CD4-positive, alpha-beta T cell (primary cell): ENCODE measurements around the gene ATP5PO. TPM values are rescaled to one million over a fixed set of nuclear protein-coding genes. Genes with fewer than 3 reads are reported as not detected.

Experiments
- ATAC-seq: fragments of 200-7000 bp; cut with Tn5 transposase; one replicate; pipeline ENCODE4 v1.10.0; 2022; ENCODE audit warnings: mild to moderate bottlenecking; ENCODE audit not compliant: poor library complexity
- CTCF ChIA-PET: fragments of 350-600 bp; sonication (Branson Sonifier 250); formaldehyde crosslinking; loops from one replicate; lab custom pipeline; 2021; ENCODE audit warnings: antibody characterized with exemption, inconsistent platforms; lab: Charles Lee
- POLR2A ChIA-PET: fragments of 350-600 bp; sonication (Branson Sonifier 250); formaldehyde crosslinking; loops from one replicate; lab custom pipeline; 2021; ENCODE audit warnings: antibody characterized with exemption, inconsistent platforms; lab: Charles Lee
- DNase-seq, 14 experiments: peaks; one replicate each; pipeline ENCODE4 v3.0.0-alpha.2; 2013 to 2020; ENCODE audit warnings: mixed read lengths in 2 of 14
- H3K27ac ChIP-seq, 2 donors: one replicate each; pipeline versions ENCODE4 v1.5.1 to v1.7.0; 2013; ENCODE audit warnings: low read length in 2 of 2, low read depth in 1 of 2, mild to moderate bottlenecking in 1 of 2
- H3K27me3 ChIP-seq, 2 experiments: 1 replicate in 1 of 2; 2 replicates in 1 of 2; pipeline versions ENCODE4 v1.6.1 to v1.7.0; 2013; ENCODE audit warnings: low read length in 2 of 2, control low read depth in 1 of 2, mild to moderate bottlenecking in 1 of 2, moderate library complexity in 1 of 2; ENCODE audit not compliant: insufficient read depth in 2 of 2, control insufficient read depth in 1 of 2
- H3K36me3 ChIP-seq: one replicate; pipeline ENCODE4 v1.6.1; 2013; ENCODE audit warnings: low read length, control low read depth; ENCODE audit not compliant: insufficient read depth
- H3K4me1 ChIP-seq: one replicate; pipeline ENCODE4 v1.6.1; 2013; ENCODE audit warnings: low read length, control low read depth; ENCODE audit not compliant: insufficient read depth
- H3K4me3 ChIP-seq: one replicate; pipeline ENCODE4 v1.5.1; 2013; ENCODE audit warnings: mild to moderate bottlenecking, low read length, moderate library complexity
- H3K9me3 ChIP-seq, 2 experiments: 1 replicate in 1 of 2; 2 replicates in 1 of 2; pipeline versions ENCODE4 v1.6.1 to v1.7.0; 2013; ENCODE audit warnings: low read length in 2 of 2, mild to moderate bottlenecking in 2 of 2, control low read depth in 1 of 2, moderate library complexity in 1 of 2; ENCODE audit not compliant: control insufficient read depth in 1 of 2, insufficient read depth in 1 of 2
- H3K27ac Mint-ChIP-seq: one replicate; pipeline ENCODE4 v1.8.0; 2020; ENCODE audit warnings: mixed read lengths
- H3K27me3 Mint-ChIP-seq: one replicate; pipeline ENCODE4 v1.8.0; 2021; ENCODE audit warnings: mixed read lengths
- H3K36me3 Mint-ChIP-seq: one replicate; pipeline ENCODE4 v1.8.0; 2021; ENCODE audit warnings: low read depth, mixed read lengths
- H3K4me1 Mint-ChIP-seq: one replicate; pipeline ENCODE4 v1.8.0; 2021; ENCODE audit warnings: low read depth, mixed read lengths
- H3K4me3 Mint-ChIP-seq: one replicate; pipeline ENCODE4 v1.8.0; 2020; ENCODE audit warnings: mild to moderate bottlenecking, mixed read lengths
- H3K9me3 Mint-ChIP-seq: one replicate; pipeline ENCODE4 v1.8.0; 2020; ENCODE audit warnings: mixed read lengths
- intact Hi-C, 2 experiments: fragments of 100-400 bp; cut with DNase I in 1 of 2; cut with micrococcal nuclease in 1 of 2; formaldehyde crosslinking; loops; one replicate each; pipeline versions ENCODE4 v1.15.1 to v1.9.0; 2023 to 2025; cut with DNase I, micrococcal nuclease
- total RNA-seq, 174 experiments: library from RNA in 2 of 174; stranded (reverse) in 2 of 174; gene quantifications; one replicate each; pipeline ENCODE4 v1.2.3 and lab custom pipeline; 2021 to 2026
- TF ChIP-seq, protein P1 (sequence below): fragments of 200-600 bp; IDR thresholded peaks from one replicate; pipeline ENCODE4 v1.8.0; 2022; ENCODE audit warnings: antibody characterized with exemption, mild to moderate bottlenecking

Gene ATP5PO
- total RNA-seq, 2 experiments from 2014 or later = 143 to 149 TPM

DNA sequence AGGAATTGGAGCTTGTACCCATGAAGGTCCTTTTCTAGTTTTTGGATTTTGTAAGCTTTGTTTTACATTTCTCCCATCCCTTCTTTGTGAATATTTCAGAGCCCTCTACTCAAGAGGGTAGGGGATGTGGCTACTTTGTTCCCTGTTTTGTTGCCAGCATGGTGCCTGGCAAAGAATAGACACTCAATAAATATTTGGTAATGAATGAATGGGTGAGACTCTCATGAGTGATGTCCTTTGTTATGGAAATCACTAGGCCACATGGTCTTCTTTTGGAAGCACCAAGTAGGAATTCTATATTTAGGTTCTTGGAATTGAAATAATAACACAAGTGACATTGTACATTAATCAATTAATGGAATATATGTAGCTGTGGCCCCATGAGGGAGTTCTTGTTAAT is 26.8 kb upstream of the ATP5PO start:
- H3K9me3 Mint-ChIP-seq = no peaks in the 10 kb centered on the region
- Histone ChIP-seq H3K27ac (no peak overlapping the region), H3K4me3 (no peak overlapping the region), H3K36me3 (peaks cover 15% of the 10 kb centered on the region), H3K27me3 (no peaks in the 10 kb centered on the region), H3K9me3 (no peaks in the 10 kb centered on the region), H3K4me1 (peaks cover 65% of the 10 kb centered on the region)
- ChIA-PET CTCF (interaction anchor here (1.5 kb wide), 1 partner anchor 11 kb away, joined by 5 read pairs; no protein-coding TSS in a partner anchor), POLR2A (interaction anchor here (0.6 to 8.6 kb wide), 4 partner anchors 7 to 132 kb away, joined by 3 to 519 read pairs (median 6); no protein-coding TSS in a partner anchor)
- DNase-seq (no peak), ATAC-seq (no peak)
- peak overlapping the region; percentile 51 for H3K27ac Mint-ChIP-seq
- peaks cover 68% of the 10 kb centered on the region for H3K4me1 Mint-ChIP-seq
- no peaks in the 10 kb centered on the region for H3K27me3 Mint-ChIP-seq
- intact Hi-C loops = no loop called here
- TF ChIP-seq, protein P1, sequence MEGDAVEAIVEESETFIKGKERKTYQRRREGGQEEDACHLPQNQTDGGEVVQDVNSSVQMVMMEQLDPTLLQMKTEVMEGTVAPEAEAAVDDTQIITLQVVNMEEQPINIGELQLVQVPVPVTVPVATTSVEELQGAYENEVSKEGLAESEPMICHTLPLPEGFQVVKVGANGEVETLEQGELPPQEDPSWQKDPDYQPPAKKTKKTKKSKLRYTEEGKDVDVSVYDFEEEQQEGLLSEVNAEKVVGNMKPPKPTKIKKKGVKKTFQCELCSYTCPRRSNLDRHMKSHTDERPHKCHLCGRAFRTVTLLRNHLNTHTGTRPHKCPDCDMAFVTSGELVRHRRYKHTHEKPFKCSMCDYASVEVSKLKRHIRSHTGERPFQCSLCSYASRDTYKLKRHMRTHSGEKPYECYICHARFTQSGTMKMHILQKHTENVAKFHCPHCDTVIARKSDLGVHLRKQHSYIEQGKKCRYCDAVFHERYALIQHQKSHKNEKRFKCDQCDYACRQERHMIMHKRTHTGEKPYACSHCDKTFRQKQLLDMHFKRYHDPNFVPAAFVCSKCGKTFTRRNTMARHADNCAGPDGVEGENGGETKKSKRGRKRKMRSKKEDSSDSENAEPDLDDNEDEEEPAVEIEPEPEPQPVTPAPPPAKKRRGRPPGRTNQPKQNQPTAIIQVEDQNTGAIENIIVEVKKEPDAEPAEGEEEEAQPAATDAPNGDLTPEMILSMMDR = no peak
- peaks cover 53% of the 10 kb centered on the region for H3K36me3 Mint-ChIP-seq
- H3K4me3 Mint-ChIP-seq = no peak overlapping the region

DNA sequence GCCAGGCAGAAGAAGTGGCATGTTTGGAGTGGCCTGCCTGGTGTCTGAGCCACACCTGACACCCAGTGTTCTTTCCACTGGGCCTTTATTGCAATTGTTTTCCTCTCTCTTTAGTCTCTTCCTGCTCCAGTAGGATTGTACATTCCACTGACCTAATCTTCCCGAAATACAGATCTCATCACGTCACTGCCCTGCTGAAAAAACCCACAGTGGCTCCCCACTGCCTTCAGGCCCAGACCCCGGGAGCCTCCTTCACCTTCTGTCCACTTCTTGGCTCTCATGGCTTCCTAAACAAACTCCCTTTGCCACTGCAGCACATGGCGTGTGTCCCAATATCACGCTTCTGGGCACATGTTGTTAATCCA is 25.3 kb upstream of the ATP5PO start:
- H3K36me3 ChIP-seq = peaks cover 15% of the 10 kb centered on the region
- POLR2A ChIA-PET = interaction anchor here (1.0 kb wide), 1 partner anchor 9 kb away, joined by 5 read pairs; no protein-coding TSS in a partner anchor
- H3K36me3 Mint-ChIP-seq = peaks cover 56% of the 10 kb centered on the region

DNA sequence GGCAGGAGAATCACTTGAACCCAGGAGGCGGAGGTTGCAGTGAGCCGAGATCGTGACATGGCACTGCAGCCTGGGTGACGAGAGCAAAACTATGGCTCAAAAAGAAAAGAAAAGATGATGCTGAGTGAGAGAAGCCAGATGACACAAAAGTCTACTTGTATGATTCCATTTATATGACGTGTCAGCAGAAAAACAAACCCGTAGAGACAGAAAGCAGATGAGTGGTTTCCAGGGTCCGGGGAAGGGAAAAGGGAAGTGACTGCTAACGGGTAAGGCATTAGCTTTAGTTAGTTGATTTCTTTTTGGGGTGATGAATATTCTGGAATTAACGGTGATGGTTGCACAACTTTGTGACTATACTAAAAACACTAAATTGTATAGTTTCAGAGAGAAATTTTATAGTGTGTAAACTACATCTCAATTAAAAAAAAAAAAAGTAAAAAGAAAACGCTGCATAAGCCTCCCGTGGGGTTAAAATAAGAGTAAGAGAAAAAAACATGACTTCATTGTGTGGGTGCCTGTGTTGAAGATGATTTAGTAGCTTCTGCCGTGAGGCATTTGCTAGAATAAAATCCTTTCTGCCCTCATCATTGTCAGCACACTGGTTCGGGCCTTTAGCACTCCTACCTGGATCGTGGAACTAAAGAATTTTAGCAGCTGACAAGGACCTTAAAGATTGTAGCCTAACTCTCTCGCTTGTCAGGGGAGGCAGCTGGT is 24.7 kb upstream of the ATP5PO start:
- no peaks in the 10 kb centered on the region for H3K9me3 ChIP-seq
- Mint-ChIP-seq H3K27ac (peak overlapping the region; percentile 98), H3K4me1 (peaks cover 70% of the 10 kb centered on the region), H3K4me3 (peak overlapping the region; percentile 9), H3K9me3 (no peaks in the 10 kb centered on the region), H3K36me3 (peaks cover 59% of the 10 kb centered on the region), H3K27me3 (no peaks in the 10 kb centered on the region)
- peak in 2 of 14 experiments; percentile 33 to 54 for DNase-seq
- peaks cover 15% of the 10 kb centered on the region for H3K36me3 ChIP-seq
- POLR2A ChIA-PET = interaction anchor here (0.6 to 10.1 kb wide), 4 partner anchors 6 to 123 kb away, joined by 3 to 519 read pairs (median 4); no protein-coding TSS in a partner anchor
- intact Hi-C loops = no loop called here
- TF ChIP-seq, protein P1 = no peak
- peaks cover 71% of the 10 kb centered on the region for H3K4me1 ChIP-seq
- H3K27ac ChIP-seq = no peak overlapping the region
- H3K4me3 ChIP-seq = no peak overlapping the region
- no peaks in the 10 kb centered on the region for H3K27me3 ChIP-seq
- CTCF ChIA-PET = interaction anchor here (0.6 kb wide), 3 partner anchors 20 to 426 kb away, joined by 3 to 4 read pairs (median 3); no protein-coding TSS in a partner anchor
- no peak for ATAC-seq

More for the DNA sequence above, 25.3 kb upstream of the ATP5PO start:
- no peaks in the 10 kb centered on the region for H3K27me3 Mint-ChIP-seq
- H3K4me3 ChIP-seq = no peak overlapping the region
- TF ChIP-seq, protein P1 = no peak
- intact Hi-C loops = no loop called here
- H3K27ac ChIP-seq = no peak overlapping the region
- DNase-seq (no peak), ATAC-seq (no peak)
- CTCF ChIA-PET = interaction anchor here (0.6 kb wide), 2 partner anchors 19 to 188 kb away, joined by 3 read pairs; no protein-coding TSS in a partner anchor
- H3K9me3 Mint-ChIP-seq = no peaks in the 10 kb centered on the region
- H3K27ac Mint-ChIP-seq = peak overlapping the region; percentile 98
- H3K9me3 ChIP-seq = no peaks in the 10 kb centered on the region
- peak overlapping the region; percentile 27 for H3K4me3 Mint-ChIP-seq
- peaks cover 68% of the 10 kb centered on the region for H3K4me1 Mint-ChIP-seq
- H3K27me3 ChIP-seq = no peaks in the 10 kb centered on the region
- peaks cover 70% of the 10 kb centered on the region for H3K4me1 ChIP-seq
